SK-N-SH treated with all-trans-retinoic acid at 6 μM for 48 hours (cell line): ENCODE measurements around the gene CMBL.
"Not testable (repeated sequence)": the region's sequence is repeated elsewhere in the genome, so short reads cannot be mapped to it uniquely, and the experiment has no call there.

Source experiments
- ATAC-seq: fragments of 200-7000 bp; cut with Tn5 transposase; 3 replicates; pipeline ENCODE4 v1.9.1; 2020; ENCODE audit warnings: mild to moderate bottlenecking, moderate library complexity
- ARNTL ChIP-seq: fragments of 450-650 bp; formaldehyde crosslinking; IDR thresholded peaks from 2 replicates; pipeline ENCODE4 v1.5.0; 2020; ENCODE audit warnings: low read depth, mild to moderate bottlenecking, moderate library complexity, borderline replicate concordance
- BACH2 ChIP-seq: fragments of 250-450 bp; sonication (Bioruptor Pico); IDR thresholded peaks from 2 replicates; pipeline ENCODE4 v1.9.0; 2021; ENCODE audit warnings: mild to moderate bottlenecking, borderline replicate concordance
- CREB5 ChIP-seq: fragments of 250-450 bp; sonication (Bioruptor Pico); IDR thresholded peaks from 2 replicates; pipeline ENCODE4 v1.5.1; 2020; ENCODE audit warnings: low read depth, mild to moderate bottlenecking, moderate library complexity
- CSDC2 ChIP-seq: fragments of 250-450 bp; sonication (Bioruptor Pico); IDR thresholded peaks from 2 replicates; pipeline ENCODE4 v1.5.0; 2020; ENCODE audit warnings: mild to moderate bottlenecking, moderate library complexity
- ESRRG ChIP-seq: fragments of 250-450 bp; sonication (Bioruptor Pico); IDR thresholded peaks from 2 replicates; pipeline ENCODE4 v1.6.1; 2021; ENCODE audit warnings: mild to moderate bottlenecking
- GLIS3 ChIP-seq: fragments of 250-450 bp; sonication (Bioruptor Pico); IDR thresholded peaks from 2 replicates; pipeline ENCODE4 v1.5.0; 2020; ENCODE audit warnings: mild to moderate bottlenecking, moderate library complexity
- ISL1 ChIP-seq: fragments of 250-450 bp; sonication (Bioruptor Pico); IDR thresholded peaks from 2 replicates; pipeline ENCODE4 v2.1.2; 2022; ENCODE audit warnings: mild to moderate bottlenecking, moderate library complexity
- OSR1 ChIP-seq: fragments of 250-450 bp; sonication (Bioruptor Pico); IDR thresholded peaks from 2 replicates; pipeline ENCODE4 v1.8.0; 2022; ENCODE audit warnings: moderate library complexity, mild to moderate bottlenecking, inconsistent platforms
- PPARA ChIP-seq: fragments of 250-450 bp; sonication (Bioruptor Pico); IDR thresholded peaks from 2 replicates; pipeline ENCODE4 v1.5.0; 2020; ENCODE audit warnings: mild to moderate bottlenecking, borderline replicate concordance
- RARB ChIP-seq: fragments of 250-450 bp; sonication (Bioruptor Pico); IDR thresholded peaks from 2 replicates; pipeline ENCODE4 v1.8.0; 2021; ENCODE audit warnings: mild to moderate bottlenecking, moderate library complexity
- SNAI2 ChIP-seq: fragments of 250-450 bp; sonication (Bioruptor Pico); IDR thresholded peaks from 2 replicates; pipeline ENCODE4 v1.5.0; 2020; ENCODE audit warnings: mild to moderate bottlenecking, moderate library complexity
- TCF4 ChIP-seq: fragments of 250-450 bp; sonication (Bioruptor Pico); IDR thresholded peaks from 2 replicates; pipeline ENCODE4 v1.8.0; 2021; ENCODE audit warnings: mild to moderate bottlenecking, moderate library complexity, borderline replicate concordance
- TOX ChIP-seq: fragments of 250-450 bp; sonication (Bioruptor Pico); IDR thresholded peaks from 2 replicates; pipeline ENCODE4 v1.8.0; 2021; ENCODE audit warnings: mild to moderate bottlenecking, moderate library complexity, borderline replicate concordance
- ZC3H10 ChIP-seq: fragments of 250-450 bp; sonication (Bioruptor Pico); IDR thresholded peaks from 2 replicates; pipeline ENCODE4 v1.5.1; 2021; ENCODE audit warnings: mild to moderate bottlenecking, moderate library complexity
- ZFP3 ChIP-seq: fragments of 250-450 bp; sonication (Bioruptor Pico); IDR thresholded peaks from 2 replicates; pipeline ENCODE4 v1.5.0; 2020; ENCODE audit warnings: mild to moderate bottlenecking, moderate library complexity
- ZFP30 ChIP-seq: fragments of 450-650 bp; formaldehyde crosslinking; IDR thresholded peaks from 2 replicates; pipeline ENCODE4 v1.5.0; 2022; ENCODE audit warnings: mild to moderate bottlenecking, moderate library complexity
- ZNF565 ChIP-seq: fragments of 450-650 bp; formaldehyde crosslinking; conservative IDR thresholded peaks from 2 replicates; pipeline ENCODE4 v1.5.0; 2020; ENCODE audit warnings: low read depth, mild to moderate bottlenecking, moderate library complexity
- ZNF70 ChIP-seq: fragments of 450-650 bp; formaldehyde crosslinking; IDR thresholded peaks from 2 replicates; pipeline ENCODE4 v1.5.0; 2020; ENCODE audit warnings: mild to moderate bottlenecking, moderate library complexity
- ZNF8 ChIP-seq: fragments of 450-650 bp; formaldehyde crosslinking; IDR thresholded peaks from 2 replicates; pipeline ENCODE4 v1.5.0; 2020; ENCODE audit warnings: mild to moderate bottlenecking, moderate library complexity
- TF ChIP-seq, protein P1 (sequence below): fragments of 250-450 bp; sonication (Bioruptor Pico); IDR thresholded peaks from 2 replicates; pipeline ENCODE4 v1.5.0; 2020; ENCODE audit warnings: mild to moderate bottlenecking, moderate library complexity
- TF ChIP-seq, protein P2 (sequence below): fragments of 250-450 bp; sonication (Bioruptor Pico); IDR thresholded peaks from 2 replicates; pipeline ENCODE4 v1.8.0; 2020; ENCODE audit warnings: mild to moderate bottlenecking, moderate library complexity, borderline replicate concordance
- TF ChIP-seq, protein P3 (sequence below): fragments of 250-450 bp; sonication (Bioruptor Pico); IDR thresholded peaks from 2 replicates; pipeline ENCODE4 v1.5.1; 2021; ENCODE audit warnings: mild to moderate bottlenecking, moderate library complexity

Gene CMBL

DNA sequence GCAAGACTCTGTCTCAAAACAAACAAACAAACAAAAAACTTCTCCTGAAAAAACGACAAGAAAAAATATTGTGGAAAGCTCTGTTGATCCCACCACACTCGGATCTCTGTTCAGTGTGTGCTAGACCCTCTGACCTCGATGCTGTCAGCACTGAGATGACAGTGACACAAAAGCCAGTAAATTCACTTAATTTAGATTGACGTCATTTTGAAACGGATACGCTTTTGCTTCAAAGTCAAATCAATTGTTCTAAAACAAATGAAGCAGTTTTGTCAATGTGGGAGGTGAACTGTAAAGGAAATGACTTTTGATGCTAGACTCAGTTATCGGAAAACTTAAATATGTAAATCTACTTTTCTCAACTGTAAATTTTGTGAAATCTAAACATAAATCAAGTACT lies 31.0 kb downstream of the CMBL start:
- TF ChIP-seq TCF4 (no peak), PPARA (no peak), RARB (no peak), ZNF70 (CRISPR knock-in tag) (no peak), ZC3H10 (CRISPR knock-in tag) (no peak), TOX (no peak)
- TF ChIP-seq, protein P1, sequence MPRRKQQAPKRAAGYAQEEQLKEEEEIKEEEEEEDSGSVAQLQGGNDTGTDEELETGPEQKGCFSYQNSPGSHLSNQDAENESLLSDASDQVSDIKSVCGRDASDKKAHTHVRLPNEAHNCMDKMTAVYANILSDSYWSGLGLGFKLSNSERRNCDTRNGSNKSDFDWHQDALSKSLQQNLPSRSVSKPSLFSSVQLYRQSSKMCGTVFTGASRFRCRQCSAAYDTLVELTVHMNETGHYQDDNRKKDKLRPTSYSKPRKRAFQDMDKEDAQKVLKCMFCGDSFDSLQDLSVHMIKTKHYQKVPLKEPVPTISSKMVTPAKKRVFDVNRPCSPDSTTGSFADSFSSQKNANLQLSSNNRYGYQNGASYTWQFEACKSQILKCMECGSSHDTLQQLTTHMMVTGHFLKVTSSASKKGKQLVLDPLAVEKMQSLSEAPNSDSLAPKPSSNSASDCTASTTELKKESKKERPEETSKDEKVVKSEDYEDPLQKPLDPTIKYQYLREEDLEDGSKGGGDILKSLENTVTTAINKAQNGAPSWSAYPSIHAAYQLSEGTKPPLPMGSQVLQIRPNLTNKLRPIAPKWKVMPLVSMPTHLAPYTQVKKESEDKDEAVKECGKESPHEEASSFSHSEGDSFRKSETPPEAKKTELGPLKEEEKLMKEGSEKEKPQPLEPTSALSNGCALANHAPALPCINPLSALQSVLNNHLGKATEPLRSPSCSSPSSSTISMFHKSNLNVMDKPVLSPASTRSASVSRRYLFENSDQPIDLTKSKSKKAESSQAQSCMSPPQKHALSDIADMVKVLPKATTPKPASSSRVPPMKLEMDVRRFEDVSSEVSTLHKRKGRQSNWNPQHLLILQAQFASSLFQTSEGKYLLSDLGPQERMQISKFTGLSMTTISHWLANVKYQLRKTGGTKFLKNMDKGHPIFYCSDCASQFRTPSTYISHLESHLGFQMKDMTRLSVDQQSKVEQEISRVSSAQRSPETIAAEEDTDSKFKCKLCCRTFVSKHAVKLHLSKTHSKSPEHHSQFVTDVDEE (CRISPR knock-in tag) = no peak
- ATAC-seq = no peak

- ATAC-seq = no peak
- TF ChIP-seq SNAI2 (CRISPR knock-in tag) (no peak), GLIS3 (CRISPR knock-in tag) (no peak), TOX (no peak), ISL1 (CRISPR knock-in tag) (no peak), ZC3H10 (CRISPR knock-in tag) (no peak), RARB (no peak), BACH2 (CRISPR knock-in tag) (no peak), TCF4 (no peak), ARNTL (CRISPR knock-in tag) (no peak), PPARA (no peak), ZNF565 (no peak), CREB5 (CRISPR knock-in tag) (no peak)
- TF ChIP-seq, protein P2, sequence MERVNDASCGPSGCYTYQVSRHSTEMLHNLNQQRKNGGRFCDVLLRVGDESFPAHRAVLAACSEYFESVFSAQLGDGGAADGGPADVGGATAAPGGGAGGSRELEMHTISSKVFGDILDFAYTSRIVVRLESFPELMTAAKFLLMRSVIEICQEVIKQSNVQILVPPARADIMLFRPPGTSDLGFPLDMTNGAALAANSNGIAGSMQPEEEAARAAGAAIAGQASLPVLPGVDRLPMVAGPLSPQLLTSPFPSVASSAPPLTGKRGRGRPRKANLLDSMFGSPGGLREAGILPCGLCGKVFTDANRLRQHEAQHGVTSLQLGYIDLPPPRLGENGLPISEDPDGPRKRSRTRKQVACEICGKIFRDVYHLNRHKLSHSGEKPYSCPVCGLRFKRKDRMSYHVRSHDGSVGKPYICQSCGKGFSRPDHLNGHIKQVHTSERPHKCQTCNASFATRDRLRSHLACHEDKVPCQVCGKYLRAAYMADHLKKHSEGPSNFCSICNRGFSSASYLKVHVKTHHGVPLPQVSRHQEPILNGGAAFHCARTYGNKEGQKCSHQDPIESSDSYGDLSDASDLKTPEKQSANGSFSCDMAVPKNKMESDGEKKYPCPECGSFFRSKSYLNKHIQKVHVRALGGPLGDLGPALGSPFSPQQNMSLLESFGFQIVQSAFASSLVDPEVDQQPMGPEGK (CRISPR knock-in tag) = no peak
These were observed 31.7 kb downstream of the CMBL start for GRCh38 chr5:10275991-10276390.

GRCh38 chr5:10275460-10275859 lies 32.2 kb downstream of the CMBL start:
- ATAC-seq = no peak
- TF ChIP-seq CSDC2 (CRISPR knock-in tag) = no peak
- TF ChIP-seq ZNF565 = no peak
- TF ChIP-seq TCF4 = no peak
- TF ChIP-seq ESRRG (CRISPR knock-in tag) = no peak
- TF ChIP-seq ISL1 (CRISPR knock-in tag) = no peak
- TF ChIP-seq PPARA = no peak
- TF ChIP-seq ZNF8 = no peak
- TF ChIP-seq BACH2 (CRISPR knock-in tag) = no peak
- TF ChIP-seq OSR1 (CRISPR knock-in tag) = no peak
- TF ChIP-seq ZC3H10 (CRISPR knock-in tag) = no peak
- TF ChIP-seq ZFP3 = no peak
- TF ChIP-seq RARB = no peak
- TF ChIP-seq ZNF70 (CRISPR knock-in tag) = no peak
- TF ChIP-seq, protein P2 (CRISPR knock-in tag) = no peak
- TF ChIP-seq TOX = no peak
- TF ChIP-seq, protein P3, sequence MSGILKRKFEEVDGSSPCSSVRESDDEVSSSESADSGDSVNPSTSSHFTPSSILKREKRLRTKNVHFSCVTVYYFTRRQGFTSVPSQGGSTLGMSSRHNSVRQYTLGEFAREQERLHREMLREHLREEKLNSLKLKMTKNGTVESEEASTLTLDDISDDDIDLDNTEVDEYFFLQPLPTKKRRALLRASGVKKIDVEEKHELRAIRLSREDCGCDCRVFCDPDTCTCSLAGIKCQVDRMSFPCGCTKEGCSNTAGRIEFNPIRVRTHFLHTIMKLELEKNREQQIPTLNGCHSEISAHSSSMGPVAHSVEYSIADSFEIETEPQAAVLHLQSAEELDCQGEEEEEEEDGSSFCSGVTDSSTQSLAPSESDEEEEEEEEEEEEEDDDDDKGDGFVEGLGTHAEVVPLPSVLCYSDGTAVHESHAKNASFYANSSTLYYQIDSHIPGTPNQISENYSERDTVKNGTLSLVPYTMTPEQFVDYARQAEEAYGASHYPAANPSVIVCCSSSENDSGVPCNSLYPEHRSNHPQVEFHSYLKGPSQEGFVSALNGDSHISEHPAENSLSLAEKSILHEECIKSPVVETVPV (CRISPR knock-in tag) = no peak
- TF ChIP-seq, protein P1 (CRISPR knock-in tag) = no peak
- TF ChIP-seq ZFP30 (CRISPR knock-in tag) = no peak

- not testable (repeated sequence) for ATAC-seq
These were observed 34.9 kb downstream of the CMBL start for GRCh38 chr5:10272875-10273209.
